ENCODE results near the gene MTAP. TPM values are rescaled to one million over a fixed set of nuclear protein-coding genes. Genes with fewer than 3 reads are reported as not detected.

The MTAP gene
- total RNA-seq, 1 experiment from 2014 or later: 102 TPM

DNA sequence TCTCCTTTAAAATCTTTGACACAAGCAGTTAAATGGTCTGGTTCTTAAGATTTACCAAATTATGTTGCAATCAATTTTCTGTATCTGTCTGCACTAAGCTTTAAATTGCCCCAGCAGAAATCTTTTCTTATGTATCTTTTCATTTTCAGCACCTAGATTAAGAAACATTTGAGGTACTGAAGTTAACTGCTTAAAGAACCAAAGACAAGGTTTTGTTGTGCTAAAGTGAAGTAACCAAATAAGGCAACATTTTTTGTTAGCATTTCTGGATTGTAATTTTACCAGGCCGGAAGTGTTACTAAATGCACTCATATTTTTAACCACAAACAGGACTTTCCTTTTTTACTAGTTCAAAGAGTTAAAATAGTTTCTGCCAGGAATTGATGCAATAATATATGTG, 24.1 kb upstream of the MTAP start:
- H4K5ac ChIP-seq (ENCODE audit: insufficient read length, low read depth, low read length): no peak overlapping the region
- H3K79me2 ChIP-seq (ENCODE audit: insufficient read depth, low read length): no peaks in the 10 kb centered on the region
- no peak overlapping the region for H2BK20ac ChIP-seq (ENCODE audit: low read depth, low read length, poor library complexity, severe bottlenecking)
- no peaks in the 10 kb centered on the region for H3K79me1 ChIP-seq (ENCODE audit: insufficient read depth, low read depth, low read length, poor library complexity, severe bottlenecking)
- Mint-ChIP-seq H3K4me3 (no peak overlapping the region), H3K4me1 (no peaks in the 10 kb centered on the region), H3K36me3 (ENCODE audit: insufficient read depth in 1 of 3, low read depth in 3 of 3) (no peaks in the 10 kb centered on the region), H3K27me3 (ENCODE audit: low read depth) (peaks cover 25% of the 10 kb centered on the region), H3K9me3 (no peaks in the 10 kb centered on the region), H3K27ac (no peak overlapping the region)
- H3K27ac ChIP-seq (ENCODE audit: insufficient read length, low read depth, low read length): no peak overlapping the region
- no peak overlapping the region for H3T11ph ChIP-seq (ENCODE audit: low read length)
- no peak overlapping the region for H3K9ac ChIP-seq (ENCODE audit: extremely low read depth, insufficient read length, low read length)
- TF ChIP-seq, protein P1, sequence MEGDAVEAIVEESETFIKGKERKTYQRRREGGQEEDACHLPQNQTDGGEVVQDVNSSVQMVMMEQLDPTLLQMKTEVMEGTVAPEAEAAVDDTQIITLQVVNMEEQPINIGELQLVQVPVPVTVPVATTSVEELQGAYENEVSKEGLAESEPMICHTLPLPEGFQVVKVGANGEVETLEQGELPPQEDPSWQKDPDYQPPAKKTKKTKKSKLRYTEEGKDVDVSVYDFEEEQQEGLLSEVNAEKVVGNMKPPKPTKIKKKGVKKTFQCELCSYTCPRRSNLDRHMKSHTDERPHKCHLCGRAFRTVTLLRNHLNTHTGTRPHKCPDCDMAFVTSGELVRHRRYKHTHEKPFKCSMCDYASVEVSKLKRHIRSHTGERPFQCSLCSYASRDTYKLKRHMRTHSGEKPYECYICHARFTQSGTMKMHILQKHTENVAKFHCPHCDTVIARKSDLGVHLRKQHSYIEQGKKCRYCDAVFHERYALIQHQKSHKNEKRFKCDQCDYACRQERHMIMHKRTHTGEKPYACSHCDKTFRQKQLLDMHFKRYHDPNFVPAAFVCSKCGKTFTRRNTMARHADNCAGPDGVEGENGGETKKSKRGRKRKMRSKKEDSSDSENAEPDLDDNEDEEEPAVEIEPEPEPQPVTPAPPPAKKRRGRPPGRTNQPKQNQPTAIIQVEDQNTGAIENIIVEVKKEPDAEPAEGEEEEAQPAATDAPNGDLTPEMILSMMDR (conservative IDR thresholded peaks at IDR 0.05): no peak
- H3K4ac ChIP-seq (ENCODE audit: low read depth, low read length): no peak overlapping the region
- H3K4me1 ChIP-seq (ENCODE audit: insufficient read depth, low read length): no peaks in the 10 kb centered on the region; the same call in 1 of the 2 replicates
- H4K8ac ChIP-seq (replicated peaks; ENCODE audit: insufficient read length, low read depth, low read length): no peak overlapping the region
- H2AFZ ChIP-seq (ENCODE audit: low read length): no peak overlapping the region
- no peak overlapping the region for H4K91ac ChIP-seq (ENCODE audit: insufficient read length, low read depth, low read length)
- no peaks in the 10 kb centered on the region for H3K9me3 ChIP-seq (ENCODE audit: control insufficient read depth, low read depth, low read length)
- H3K27me3 ChIP-seq (ENCODE audit: insufficient read depth, low read length): no peaks in the 10 kb centered on the region; the same call in 1 of the 2 replicates
- H3K4me2 ChIP-seq (ENCODE audit: insufficient read depth, insufficient read length, low read length): no peak overlapping the region
- no peaks in the 10 kb centered on the region for H3K23me2 ChIP-seq (ENCODE audit: insufficient read length, low read depth, low read length, poor library complexity, severe bottlenecking)
- H4K20me1 ChIP-seq (ENCODE audit: control insufficient read depth, insufficient read depth, insufficient read length): no peaks in the 10 kb centered on the region
- no CpG with 5 or more reads among the region's 1 CpG for WGBS (ENCODE audit: extremely low coverage, insufficient read length, low lambda C conversion rate)
- H3K14ac ChIP-seq (ENCODE audit: insufficient read depth, low read length): no peak overlapping the region
- H2BK12ac ChIP-seq (ENCODE audit: insufficient read length, low read depth, low read length): no peak overlapping the region
- H3K18ac ChIP-seq (ENCODE audit: insufficient read length, low read depth, low read length): no peak overlapping the region
- no peak overlapping the region for H3K23ac ChIP-seq (ENCODE audit: insufficient read length, low read depth, low read length)
- H2BK120ac ChIP-seq (ENCODE audit: low read depth, low read length, poor library complexity, severe bottlenecking): no peak overlapping the region
- no peak overlapping the region for H2AK5ac ChIP-seq (ENCODE audit: insufficient read length, low read length)
- H2BK5ac ChIP-seq (ENCODE audit: insufficient read length, low read length): no peak overlapping the region
- no peak for DNase-seq
- H2BK15ac ChIP-seq (ENCODE audit: low read depth, low read length): no peak overlapping the region
- no peak overlapping the region for H3K56ac ChIP-seq (ENCODE audit: insufficient read length, low read depth, low read length)

Measured in H9 (cell line).